Suprapubic skin (tissue), 4 donors: ENCODE measurements around the gene GLYATL3.

Experiments
- EP300 ChIP-seq: sonication (generic); formaldehyde crosslinking; IDR thresholded peaks from one replicate; pipeline ENCODE4 v1.6.1; 2017; ENCODE audit warnings: antibody characterized with exemption
- POLR2A ChIP-seq, 2 donors: fragments of 450-650 bp; IDR thresholded peaks; one replicate each; pipeline ENCODE4 v1.6.1; 2017; ENCODE audit warnings: antibody characterized with exemption in 2 of 2, mild to moderate bottlenecking in 2 of 2, moderate library complexity in 2 of 2
- POLR2AphosphoS5 ChIP-seq, 3 donors: sonication (generic); formaldehyde crosslinking; IDR thresholded peaks; one replicate each; pipeline ENCODE4 v1.6.1; 2017; ENCODE audit warnings: antibody characterized with exemption in 3 of 3
- TF ChIP-seq, protein P1 (sequence below), 2 donors: fragments of 200-600 bp in 1 of 2; fragments of 450-650 bp in 1 of 2; sonication (generic) in 1 of 2; IDR thresholded peaks; one replicate each; pipeline ENCODE4 v1.5.1; 2016 to 2019; ENCODE audit warnings: antibody characterized with exemption in 2 of 2, mild to moderate bottlenecking in 1 of 2, moderate library complexity in 1 of 2

DNA sequence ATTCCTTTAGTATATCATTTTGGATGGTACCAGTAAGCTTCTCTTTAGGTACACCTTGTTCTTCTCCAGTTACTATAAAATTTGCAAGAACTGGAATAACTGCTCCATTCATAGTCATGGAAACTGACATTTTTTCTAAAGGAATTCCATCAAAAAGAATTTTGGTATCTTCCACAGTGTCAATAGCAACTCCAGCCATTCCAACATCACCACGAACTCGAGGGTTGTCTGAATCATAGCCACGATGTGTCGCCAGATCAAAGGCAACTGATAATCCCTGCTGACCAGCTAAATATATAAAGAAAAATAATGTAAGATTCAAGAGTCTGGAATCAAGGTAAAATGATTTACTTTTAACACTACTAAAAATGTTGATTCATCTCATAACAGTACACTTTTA lies 42.0 kb upstream of the GLYATL3 start:
- TF ChIP-seq, protein P1, sequence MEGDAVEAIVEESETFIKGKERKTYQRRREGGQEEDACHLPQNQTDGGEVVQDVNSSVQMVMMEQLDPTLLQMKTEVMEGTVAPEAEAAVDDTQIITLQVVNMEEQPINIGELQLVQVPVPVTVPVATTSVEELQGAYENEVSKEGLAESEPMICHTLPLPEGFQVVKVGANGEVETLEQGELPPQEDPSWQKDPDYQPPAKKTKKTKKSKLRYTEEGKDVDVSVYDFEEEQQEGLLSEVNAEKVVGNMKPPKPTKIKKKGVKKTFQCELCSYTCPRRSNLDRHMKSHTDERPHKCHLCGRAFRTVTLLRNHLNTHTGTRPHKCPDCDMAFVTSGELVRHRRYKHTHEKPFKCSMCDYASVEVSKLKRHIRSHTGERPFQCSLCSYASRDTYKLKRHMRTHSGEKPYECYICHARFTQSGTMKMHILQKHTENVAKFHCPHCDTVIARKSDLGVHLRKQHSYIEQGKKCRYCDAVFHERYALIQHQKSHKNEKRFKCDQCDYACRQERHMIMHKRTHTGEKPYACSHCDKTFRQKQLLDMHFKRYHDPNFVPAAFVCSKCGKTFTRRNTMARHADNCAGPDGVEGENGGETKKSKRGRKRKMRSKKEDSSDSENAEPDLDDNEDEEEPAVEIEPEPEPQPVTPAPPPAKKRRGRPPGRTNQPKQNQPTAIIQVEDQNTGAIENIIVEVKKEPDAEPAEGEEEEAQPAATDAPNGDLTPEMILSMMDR (IDR thresholded peaks at IDR 0.05): no peak
- TF ChIP-seq POLR2A (IDR thresholded peaks at IDR 0.05): no peak
- TF ChIP-seq POLR2AphosphoS5 (IDR thresholded peaks at IDR 0.05): no peak
- no peak for TF ChIP-seq EP300
